ENCODE results near the gene KPNA4. TPM values are rescaled to one million over a fixed set of nuclear protein-coding genes. Genes with fewer than 3 reads are reported as not detected.

Gene KPNA4
- total RNA-seq, 1 experiment from 2014 or later: 76.7 TPM

DNA sequence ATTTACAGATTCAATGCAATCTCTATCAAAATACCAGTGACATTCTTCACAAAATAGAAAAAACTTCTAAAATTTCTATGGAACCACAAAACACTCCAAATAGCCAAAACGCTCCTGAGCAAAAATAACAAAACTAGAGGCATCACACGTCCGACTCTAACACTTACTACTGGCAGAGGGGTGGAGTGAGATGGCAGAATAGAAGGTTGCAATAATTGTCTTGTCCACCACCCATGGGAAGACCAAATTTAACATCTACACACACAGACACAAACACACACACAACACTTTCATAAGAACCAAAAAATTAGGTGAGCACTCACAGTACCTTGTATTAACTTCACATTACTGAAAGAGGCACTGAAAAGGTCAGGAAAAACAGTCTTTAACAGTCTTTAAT, 21.3 kb upstream of the KPNA4 start:
- no peak overlapping the region for H3K56ac ChIP-seq (ENCODE audit: insufficient read length, low read depth, low read length)
- H3K79me2 ChIP-seq (ENCODE audit: insufficient read depth, low read length): no peaks in the 10 kb centered on the region
- H3K4ac ChIP-seq (ENCODE audit: low read depth, low read length): no peak overlapping the region
- no peak overlapping the region for H2BK5ac ChIP-seq (ENCODE audit: insufficient read length, low read length)
- H4K91ac ChIP-seq (ENCODE audit: insufficient read length, low read depth, low read length): no peak overlapping the region
- H3K9me3 ChIP-seq (ENCODE audit: control insufficient read depth, low read depth, low read length): no peaks in the 10 kb centered on the region
- no peak overlapping the region for H2AFZ ChIP-seq (ENCODE audit: low read length)
- H3K27ac Mint-ChIP-seq: no peak overlapping the region; a peak in 1 of 7 replicates
- no peak overlapping the region for H3K14ac ChIP-seq (ENCODE audit: insufficient read depth, low read length)
- no peak overlapping the region for H3K18ac ChIP-seq (ENCODE audit: insufficient read length, low read depth, low read length)
- H3K79me1 ChIP-seq (ENCODE audit: insufficient read depth, low read depth, low read length, poor library complexity, severe bottlenecking): no peaks in the 10 kb centered on the region
- H4K8ac ChIP-seq (replicated peaks; ENCODE audit: insufficient read length, low read depth, low read length): no peak overlapping the region
- H4K20me1 ChIP-seq (ENCODE audit: control insufficient read depth, insufficient read depth, insufficient read length): no peaks in the 10 kb centered on the region
- no peaks in the 10 kb centered on the region for H3K4me1 Mint-ChIP-seq
- peaks cover 0 to 3% (median 0%) of the 10 kb centered on the region in 3 experiments; a peak in 2 of 7 replicates for H3K36me3 Mint-ChIP-seq (ENCODE audit: insufficient read depth in 1 of 3, low read depth in 3 of 3)
- WGBS (ENCODE audit: extremely low coverage, insufficient read length, low lambda C conversion rate): no CpG with 5 or more reads among the region's 3 CpGs
- TF ChIP-seq, protein P1, sequence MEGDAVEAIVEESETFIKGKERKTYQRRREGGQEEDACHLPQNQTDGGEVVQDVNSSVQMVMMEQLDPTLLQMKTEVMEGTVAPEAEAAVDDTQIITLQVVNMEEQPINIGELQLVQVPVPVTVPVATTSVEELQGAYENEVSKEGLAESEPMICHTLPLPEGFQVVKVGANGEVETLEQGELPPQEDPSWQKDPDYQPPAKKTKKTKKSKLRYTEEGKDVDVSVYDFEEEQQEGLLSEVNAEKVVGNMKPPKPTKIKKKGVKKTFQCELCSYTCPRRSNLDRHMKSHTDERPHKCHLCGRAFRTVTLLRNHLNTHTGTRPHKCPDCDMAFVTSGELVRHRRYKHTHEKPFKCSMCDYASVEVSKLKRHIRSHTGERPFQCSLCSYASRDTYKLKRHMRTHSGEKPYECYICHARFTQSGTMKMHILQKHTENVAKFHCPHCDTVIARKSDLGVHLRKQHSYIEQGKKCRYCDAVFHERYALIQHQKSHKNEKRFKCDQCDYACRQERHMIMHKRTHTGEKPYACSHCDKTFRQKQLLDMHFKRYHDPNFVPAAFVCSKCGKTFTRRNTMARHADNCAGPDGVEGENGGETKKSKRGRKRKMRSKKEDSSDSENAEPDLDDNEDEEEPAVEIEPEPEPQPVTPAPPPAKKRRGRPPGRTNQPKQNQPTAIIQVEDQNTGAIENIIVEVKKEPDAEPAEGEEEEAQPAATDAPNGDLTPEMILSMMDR (conservative IDR thresholded peaks at IDR 0.05): no peak
- H3K4me1 ChIP-seq (ENCODE audit: insufficient read depth, low read length): no peaks in the 10 kb centered on the region; the same call in 1 of the 2 replicates
- no peak overlapping the region for H3T11ph ChIP-seq (ENCODE audit: low read length)
- no peak overlapping the region for H3K27ac ChIP-seq (ENCODE audit: insufficient read length, low read depth, low read length)
- no peak overlapping the region for H2BK15ac ChIP-seq (ENCODE audit: low read depth, low read length)
- H4K5ac ChIP-seq (ENCODE audit: insufficient read length, low read depth, low read length): no peak overlapping the region
- peaks cover 0 to 4% of the 10 kb centered on the region in 2 experiments; a peak in 2 of 5 replicates for H3K9me3 Mint-ChIP-seq
- no peak overlapping the region for H2BK120ac ChIP-seq (ENCODE audit: low read depth, low read length, poor library complexity, severe bottlenecking)
- no peaks in the 10 kb centered on the region; the same call in none of the 2 replicates for H3K27me3 Mint-ChIP-seq (ENCODE audit: low read depth)
- H2BK12ac ChIP-seq (ENCODE audit: insufficient read length, low read depth, low read length): no peak overlapping the region
- H3K23me2 ChIP-seq (ENCODE audit: insufficient read length, low read depth, low read length, poor library complexity, severe bottlenecking): no peaks in the 10 kb centered on the region
- H3K27me3 ChIP-seq (ENCODE audit: insufficient read depth, low read length): no peaks in the 10 kb centered on the region
- H2BK20ac ChIP-seq (ENCODE audit: low read depth, low read length, poor library complexity, severe bottlenecking): no peak overlapping the region
- H3K9ac ChIP-seq (ENCODE audit: extremely low read depth, insufficient read length, low read length): no peak overlapping the region
- H3K23ac ChIP-seq (ENCODE audit: insufficient read length, low read depth, low read length): no peak overlapping the region
- H3K4me3 Mint-ChIP-seq: no peak overlapping the region
- no peak overlapping the region for H2AK5ac ChIP-seq (ENCODE audit: insufficient read length, low read length)
- H3K4me2 ChIP-seq (ENCODE audit: insufficient read depth, insufficient read length, low read length): no peak overlapping the region
- no peak for DNase-seq
